ENCODE data around the gene ASNSD1.

ASNSD1 gene

DNA sequence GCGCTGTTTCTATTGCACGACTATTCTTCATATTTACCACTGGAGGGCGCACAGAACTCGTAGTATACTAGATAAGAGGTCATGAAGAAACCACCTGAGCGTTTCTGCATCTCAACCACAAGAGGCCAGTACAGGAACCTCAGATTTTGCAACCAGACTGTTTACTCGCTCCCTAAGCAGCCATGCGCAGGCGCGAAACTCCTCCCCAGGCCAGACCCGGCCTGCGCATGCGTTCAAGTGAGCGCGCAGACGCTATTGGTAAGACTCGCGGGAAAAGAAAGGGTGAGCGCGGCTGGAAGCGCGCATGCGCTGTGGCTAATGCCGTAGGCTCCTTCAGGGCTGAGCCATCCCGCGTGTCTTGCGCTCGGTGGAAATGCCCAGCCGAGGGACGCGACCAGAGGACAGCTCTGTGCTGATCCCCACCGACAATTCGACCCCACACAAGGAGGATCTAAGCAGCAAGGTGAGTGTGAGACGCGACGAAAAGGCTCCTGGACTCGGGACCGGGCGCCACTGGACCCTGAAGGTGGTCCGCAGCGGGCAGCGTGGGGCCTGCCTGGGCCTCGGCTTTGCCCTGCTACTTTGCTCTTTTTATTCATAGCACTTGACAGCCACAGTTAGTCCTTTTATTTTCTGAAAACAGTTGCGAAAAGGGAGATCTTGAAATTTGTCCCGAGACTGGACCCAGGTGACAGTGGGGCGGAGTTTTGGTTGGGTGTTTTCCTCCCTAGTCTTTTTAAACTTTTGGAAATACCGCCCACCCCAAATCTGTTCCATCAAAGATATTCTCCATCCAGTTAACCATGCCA lies at the start of gene ASNSD1:
ASNSD1 (plus strand) TSS at position 312 of the 809 bp plus-strand sequence. CDS start 4,674 bp downstream, outside the sequence.
- DNase-seq (ENCODE audit: low read depth in 2 of 2): peak; percentile 99

DNA sequence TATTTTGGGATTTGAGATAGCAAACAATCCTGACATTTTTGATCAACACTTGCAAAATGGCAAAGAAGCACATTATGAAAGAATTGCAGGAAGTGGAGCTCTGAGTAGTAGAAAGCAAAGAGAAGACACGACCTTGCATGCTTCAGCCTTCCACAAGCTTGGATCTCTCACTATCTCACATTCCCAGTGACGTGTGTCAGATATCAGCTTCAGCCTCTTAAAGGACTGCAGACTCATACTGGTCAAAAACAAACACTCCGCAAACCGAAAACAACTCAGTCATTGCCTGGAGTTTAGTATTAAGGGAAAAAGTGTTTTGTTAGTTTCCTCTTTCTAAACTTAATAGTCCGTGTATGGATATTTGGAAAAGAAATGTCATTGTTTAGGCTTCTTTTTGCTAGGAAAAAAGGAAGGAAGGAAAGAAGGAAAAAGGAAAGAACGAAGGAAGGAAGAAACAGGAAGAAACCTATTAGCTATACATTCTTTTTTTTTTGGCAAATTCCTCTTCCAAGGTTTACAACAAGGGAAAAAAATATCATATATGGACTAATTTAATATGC lies 48.1 kb upstream of the ASNSD1 start:
- DNase-seq (ENCODE audit: low read depth in 2 of 2): peak; percentile 11 to 21

DNA sequence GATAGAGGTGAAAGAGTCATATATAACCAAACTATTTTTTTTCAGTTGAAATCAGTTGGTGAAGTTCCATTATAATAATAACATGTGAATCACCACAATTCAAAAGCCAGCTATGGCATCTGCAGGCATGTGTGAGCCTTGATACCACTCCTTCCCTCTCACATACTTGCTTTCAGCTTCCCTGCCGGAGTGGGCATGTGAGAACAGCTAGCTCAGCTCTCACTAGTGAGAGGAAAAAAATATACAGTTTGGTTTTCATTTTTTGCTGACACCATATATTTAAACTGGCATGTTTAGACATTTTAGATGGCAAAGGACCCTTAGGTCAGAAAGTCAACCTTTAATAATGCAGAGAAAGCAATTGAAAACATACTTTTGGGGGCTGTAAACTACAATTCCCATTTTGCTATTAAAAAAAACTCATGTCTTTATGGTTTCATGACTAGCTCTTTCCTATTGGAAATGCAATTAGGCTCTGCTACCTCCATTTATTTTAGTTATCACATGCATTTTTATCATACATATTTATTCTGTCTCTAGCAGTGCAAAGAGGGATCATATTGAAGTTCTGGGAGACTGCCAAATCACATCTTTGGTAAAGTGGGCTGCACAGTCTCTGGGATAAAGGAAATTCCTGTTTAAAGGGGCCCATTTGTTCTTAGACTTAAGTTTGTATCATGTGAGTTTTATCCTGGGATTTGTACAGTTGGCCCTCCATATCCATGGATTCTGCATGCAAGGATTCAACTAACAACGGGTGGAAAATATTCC lies 47.4 kb upstream of the ASNSD1 start:
- no peak for DNase-seq (ENCODE audit: low read depth in 2 of 2)

DNA sequence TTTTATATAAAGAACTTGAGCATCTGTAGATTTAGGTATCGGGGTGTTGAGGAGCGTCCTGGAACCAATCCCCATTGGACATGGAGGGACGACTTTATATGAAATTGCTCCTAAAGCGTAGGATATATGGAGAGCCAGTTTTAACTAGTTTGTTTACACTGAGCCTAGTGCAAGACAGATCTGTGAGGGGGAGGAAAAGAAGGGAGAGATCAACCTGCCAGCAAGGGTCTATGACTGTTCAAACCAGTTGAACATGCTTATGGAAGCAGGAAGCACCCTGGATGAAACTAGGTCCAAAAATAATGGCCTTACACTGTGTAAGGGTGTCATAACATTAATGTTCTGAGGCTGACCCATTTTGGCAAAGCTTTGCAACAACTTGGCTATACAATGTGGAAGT lies 46.7 kb upstream of the ASNSD1 start:
- DNase-seq (ENCODE audit: low read depth in 2 of 2): no peak

DNA sequence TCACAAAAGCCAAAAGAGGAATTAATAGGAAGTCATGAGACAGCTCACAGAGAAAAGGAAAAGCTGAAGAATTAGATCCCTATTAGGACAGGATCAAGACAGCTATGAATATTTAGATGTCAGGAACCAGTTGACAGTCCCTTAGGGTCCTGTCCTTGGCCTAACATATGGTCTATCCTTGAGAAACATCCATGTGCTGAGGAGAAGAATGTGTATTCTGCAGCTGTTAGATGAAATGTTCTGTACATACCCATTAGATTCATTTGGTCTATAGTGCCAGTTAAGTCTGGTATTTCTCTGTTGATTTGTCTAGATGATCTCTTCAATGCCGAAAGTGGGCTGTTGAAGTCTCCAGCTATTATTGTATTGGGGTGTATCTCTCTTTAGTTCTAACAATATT lies 43.1 kb upstream of the ASNSD1 start:
- DNase-seq (ENCODE audit: low read depth in 2 of 2): no peak

DNA sequence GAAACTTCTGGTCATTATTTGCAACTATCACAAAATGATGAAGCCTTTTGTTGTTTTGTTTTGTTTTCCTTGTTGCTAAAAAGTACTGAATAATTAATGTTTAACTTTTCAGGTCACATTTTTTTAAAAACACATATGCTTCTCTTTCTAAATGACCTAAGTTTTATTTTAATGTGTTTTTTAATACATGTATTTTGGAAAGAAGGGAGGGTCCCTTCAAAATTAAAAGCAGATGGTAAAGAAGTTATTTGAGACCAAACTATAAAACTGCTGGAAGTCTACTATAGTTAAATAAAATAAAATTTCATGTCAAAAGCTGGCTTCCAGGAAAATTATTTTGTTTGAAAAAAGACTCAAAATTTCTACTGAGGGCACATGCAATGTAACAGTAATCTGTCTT lies 39.5 kb upstream of the ASNSD1 start:
- no peak for DNase-seq (ENCODE audit: low read depth in 2 of 2)

DNA sequence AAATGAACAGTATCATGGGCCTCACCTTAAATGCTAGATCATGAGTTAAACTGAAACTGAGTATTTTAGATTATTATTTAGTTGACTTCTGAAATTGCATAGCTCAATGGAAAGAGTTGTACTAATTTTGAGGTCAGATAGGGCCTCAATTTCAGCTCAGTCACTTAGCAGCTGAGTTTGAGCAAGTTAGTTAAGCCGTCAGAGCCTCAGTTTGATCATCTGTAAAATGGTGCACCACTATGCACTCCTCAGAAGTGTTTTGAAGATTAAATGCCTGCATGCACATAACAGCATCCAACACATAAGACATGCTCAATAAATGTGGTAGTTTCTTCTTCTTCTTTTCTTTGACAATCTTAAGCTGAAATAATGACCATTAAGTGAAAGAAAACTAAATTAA lies 38.2 kb upstream of the ASNSD1 start:
- no peak for DNase-seq (ENCODE audit: low read depth in 2 of 2)

DNA sequence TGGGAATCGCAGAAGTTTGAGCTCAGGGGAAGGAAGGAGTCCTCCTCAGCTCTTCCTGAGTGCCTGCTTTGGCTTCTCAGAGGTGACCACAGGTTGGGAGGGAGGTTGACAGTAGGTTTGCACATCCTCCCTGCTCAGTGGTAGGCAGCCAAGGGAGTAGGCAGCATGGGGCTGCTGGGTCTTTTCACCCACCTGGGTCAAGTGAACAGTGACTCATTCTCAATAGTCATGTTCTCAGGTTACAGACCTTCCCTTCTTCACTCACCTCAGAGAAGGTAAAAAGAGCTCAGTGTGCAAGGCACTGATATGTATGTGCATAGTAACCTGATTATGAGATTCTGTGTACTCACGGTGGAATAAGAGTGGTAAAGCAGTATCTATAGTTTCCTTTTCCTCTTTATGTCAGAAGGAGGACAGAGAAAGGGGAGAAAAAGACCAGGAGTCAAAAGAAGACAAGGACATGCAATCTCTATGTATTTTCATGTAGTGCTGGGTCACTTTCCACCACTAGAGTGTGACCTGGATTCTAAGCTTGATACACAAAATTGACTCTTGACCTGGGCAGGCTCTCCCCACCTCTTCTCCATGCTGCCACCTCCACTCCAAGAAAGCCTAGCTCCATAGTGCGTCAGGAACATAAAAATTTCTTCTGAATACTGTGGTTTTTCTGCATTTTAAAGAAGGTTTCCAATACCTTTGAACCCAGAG lies 36.5 kb upstream of the ASNSD1 start:
- no peak for DNase-seq (ENCODE audit: low read depth in 2 of 2)

DNA sequence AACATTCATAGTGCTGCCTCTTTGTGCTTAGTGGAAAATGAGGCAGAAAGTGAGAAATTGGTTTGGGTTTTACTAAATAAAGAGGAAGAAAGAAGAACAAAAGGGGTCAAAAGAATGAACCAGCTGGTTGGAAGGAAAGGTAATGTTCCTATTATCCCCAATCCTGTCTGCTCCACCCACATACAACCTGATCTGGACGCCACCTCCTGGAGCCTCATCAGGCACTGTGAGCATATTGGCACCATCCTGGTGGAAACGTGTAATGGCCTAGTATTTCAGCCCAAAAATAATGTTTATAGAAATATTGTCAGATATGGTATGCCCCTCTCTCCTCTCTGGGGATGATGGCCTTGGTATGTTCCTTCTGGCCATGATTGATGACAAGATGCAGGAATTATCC lies 35.6 kb upstream of the ASNSD1 start:
- DNase-seq (ENCODE audit: low read depth in 2 of 2): no peak

DNA sequence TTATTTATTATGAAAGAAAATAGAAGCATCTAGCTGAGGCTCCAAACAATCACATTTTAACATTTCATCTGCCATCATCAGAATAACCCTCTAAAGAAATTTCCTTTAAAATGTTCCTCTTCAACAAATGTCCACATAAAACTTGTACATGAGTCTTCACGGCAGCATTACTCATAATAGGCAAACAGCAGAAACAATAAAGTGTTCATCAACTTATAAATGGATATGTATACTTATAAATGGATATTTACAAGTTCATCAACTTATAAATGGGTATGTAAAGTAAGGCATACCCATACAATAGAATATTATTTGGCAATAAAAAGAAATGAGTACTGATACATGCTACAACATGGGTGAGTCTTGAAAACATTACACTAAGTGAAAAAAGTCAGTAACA lies 33.5 kb upstream of the ASNSD1 start:
- no peak for DNase-seq (ENCODE audit: low read depth in 2 of 2)

DNA sequence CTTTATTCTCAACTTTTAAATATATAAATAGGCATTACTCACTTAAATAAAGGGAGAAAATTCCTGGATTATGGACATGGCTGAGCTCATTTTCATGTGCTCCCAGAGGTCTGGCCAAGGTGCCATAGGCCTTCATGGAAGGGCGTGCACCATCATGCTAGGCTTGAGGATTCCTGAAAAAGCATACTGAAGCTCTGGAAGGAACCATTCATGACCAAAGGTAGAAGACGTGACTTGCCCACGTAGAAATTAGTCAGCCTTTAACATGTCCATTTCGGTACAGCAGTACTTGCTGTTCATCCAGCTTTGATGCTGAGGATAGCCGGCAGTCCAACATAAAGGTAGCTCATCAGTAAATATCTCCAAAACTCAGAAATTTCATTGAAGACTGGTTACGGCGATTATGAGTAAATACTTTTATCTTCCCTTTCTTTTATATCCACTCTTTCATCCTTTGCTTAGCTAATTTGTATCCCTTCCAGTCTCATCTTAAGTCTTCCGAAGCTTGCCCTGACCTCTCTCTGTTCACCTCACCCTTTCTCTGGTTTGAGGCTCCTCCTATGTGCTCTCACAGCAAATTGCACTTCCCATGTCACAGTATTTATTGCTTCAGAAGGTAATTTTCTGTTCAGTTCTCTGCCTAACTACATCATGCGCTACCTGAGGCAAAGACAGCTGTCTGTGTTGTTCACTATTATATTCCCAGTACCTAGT lies 32.3 kb upstream of the ASNSD1 start:
- no peak for DNase-seq (ENCODE audit: low read depth in 2 of 2)

DNA sequence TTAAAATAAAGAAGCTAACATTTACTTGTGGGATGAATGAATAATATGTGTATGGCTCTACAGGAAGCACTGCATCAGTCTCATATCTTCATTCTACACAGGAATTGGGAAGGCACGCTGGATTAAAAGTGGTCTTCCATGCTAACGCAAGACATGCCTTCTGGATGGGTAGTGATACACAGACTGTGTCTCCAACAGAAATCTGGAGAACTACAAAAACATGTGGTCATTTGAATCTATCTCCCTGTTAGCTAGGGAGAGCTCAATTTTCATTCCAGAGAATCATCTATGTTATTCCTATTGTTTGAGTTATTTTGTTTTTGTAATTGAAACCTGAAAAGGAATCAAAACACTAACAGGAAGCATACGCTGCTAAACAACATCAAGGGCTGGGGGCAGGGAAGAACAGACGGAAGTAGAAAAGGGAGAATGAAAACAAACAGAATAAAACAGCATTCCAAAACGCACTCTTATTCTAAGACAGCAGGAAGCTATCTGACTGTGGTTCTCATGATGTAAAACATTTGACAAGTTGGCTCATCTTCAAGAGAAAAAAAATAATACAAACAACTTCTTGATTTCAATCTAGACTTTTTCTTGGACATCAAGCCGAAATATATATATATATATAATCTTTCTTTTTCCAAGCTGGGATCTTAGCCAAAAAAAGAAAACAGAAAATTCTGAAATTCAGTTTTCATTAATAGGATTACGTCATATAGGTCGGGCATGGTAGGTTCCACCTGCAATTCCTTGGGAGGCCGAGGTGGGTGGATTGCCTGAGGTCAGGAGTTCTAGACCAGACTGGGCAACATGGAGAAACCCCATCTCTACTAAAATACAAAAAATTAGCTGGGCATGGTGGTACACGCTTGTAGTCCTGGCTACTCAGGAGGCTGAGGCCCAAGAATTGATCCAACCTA lies 31.5 kb upstream of the ASNSD1 start:
- DNase-seq (ENCODE audit: low read depth in 2 of 2): no peak

DNA sequence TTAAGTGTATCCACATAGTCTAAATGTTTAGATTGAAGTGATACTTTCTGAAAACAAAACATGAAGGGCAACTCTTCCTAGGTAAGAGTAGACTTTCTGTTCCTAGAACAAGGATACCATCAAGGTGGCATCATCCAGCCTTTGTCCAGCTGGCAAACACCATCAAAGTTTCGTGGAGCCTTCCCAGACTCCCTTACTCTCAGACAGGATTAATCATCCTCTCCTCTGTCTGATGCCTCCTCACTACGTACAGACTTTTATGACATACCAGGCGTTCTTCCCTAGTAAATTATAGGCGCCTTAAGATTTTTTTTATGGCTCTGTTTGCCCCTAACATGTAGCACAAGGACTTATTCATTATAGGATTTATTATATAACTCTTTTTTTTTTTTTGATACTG lies 29.4 kb upstream of the ASNSD1 start:
- DNase-seq (ENCODE audit: low read depth in 2 of 2): no peak

DNA sequence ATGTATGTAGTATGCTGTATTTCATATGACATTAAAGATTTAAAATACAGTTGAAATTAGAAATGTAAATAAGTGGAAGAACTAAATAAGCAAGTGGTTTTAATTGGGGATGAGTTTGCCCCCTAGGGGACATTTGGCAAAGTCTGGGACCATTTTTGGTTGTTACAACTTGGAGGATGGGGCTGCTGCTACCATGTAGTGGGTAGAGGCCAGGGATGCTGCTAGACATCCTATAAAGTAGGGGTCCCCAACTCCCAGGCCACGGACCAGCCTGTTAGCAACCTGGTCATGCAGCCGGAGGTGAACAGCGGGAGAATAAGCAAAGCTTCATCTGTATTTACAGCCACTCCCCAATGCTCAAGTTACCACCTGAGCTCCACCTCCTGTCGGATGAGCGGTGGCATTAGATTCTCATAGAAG lies 27.9 kb upstream of the ASNSD1 start:
- DNase-seq (ENCODE audit: low read depth in 2 of 2): no peak

DNA sequence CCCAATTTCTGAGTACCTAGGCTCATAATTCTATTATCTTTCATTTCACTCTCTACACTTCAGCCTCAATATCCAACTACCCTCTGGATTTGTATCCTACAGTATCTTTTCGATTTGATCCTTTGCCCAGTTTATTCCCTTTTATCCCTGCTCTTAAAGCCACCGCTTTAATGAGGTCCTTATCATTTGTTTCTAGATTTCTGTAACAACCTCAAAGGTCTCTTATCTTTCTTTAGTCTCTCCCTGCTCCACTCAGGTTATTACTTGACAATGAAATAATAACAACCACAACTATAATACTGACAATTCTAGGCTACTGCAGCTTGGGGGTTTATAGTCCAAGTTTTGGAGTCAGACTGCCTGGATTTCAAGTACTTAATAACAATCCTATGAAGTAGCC lies 25.9 kb upstream of the ASNSD1 start:
- DNase-seq (ENCODE audit: low read depth in 2 of 2): no peak

DNA sequence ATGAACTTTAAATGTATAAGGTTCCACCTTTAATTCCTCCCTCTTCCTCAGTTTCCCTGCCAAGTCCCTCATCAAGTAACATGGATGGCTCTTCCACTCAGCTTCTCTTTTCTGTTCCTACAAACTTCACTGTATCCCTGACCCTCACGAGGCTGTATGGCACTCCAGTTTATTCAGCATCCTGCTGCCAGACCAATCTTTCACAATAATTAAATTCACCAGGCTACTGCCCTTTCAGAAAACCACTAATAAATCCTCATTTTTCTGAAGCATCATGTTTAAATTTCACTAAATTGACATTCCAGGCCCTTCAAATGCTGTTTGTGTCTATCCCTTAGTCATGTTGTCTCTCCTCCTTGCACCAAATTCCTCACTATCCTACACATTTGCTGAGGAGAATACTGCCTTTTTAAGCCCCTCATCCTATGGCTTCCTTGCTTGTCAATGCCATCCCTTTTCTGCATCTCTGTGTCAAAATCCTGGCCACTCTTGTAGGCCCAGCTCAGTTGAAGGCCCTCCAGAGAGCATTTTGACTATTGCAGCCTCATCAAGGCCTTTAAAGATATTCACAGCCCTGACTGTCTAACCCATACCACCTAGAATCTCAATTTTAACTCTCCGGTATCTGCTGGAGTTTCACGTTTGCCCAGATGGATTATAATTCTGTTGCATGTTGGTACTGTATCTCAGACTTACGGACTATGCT lies 22.8 kb upstream of the ASNSD1 start:
- no peak for DNase-seq (ENCODE audit: low read depth in 2 of 2)

DNA sequence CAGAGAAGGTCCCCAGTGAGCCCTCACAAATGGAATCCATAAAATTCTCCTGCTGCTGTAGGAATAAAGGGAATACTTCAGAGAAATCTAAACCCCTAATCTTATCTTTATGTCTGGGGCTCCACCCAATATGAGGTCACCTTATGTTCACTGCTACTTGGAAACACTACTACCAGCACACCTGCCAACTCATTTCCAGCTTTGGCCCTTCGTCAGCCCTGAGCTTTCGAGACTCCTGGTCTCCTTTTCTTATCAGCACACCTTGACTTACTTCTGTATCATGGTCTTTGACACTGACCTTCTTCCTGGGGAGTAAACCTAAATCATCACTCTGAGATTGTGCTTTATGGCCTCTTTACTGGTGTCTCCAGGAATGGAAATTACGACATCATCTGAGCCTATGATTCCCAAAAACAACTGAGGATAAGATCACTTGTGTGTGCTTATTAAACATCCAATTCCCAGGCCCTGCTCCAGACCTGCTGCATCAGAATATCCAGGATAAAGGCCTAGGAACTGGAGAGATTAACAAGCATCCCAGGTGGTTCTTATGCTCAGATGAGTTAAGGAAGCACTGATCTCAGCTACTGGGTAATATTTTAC lies 22.2 kb upstream of the ASNSD1 start:
- DNase-seq (ENCODE audit: low read depth in 2 of 2): no peak

DNA sequence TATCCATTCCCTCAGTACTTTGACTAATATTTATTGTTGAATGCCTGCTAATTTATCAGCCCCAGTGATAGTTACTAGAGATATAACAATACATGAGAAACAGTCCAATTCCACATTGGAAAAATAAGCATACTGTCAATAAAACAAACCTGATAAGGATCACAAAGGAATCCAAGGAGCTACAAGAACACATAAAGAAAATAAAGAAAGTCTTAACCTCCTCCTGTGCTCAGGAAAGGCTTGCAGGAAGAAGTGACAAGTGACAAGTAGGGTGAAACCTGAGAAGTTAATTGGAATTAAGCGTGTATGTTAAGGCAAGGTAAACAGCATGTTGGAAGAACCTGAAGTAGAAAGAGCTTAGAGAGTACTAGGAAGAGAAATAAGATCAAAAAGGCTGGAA lies 20.3 kb upstream of the ASNSD1 start:
- DNase-seq (ENCODE audit: low read depth in 2 of 2): no peak

DNA sequence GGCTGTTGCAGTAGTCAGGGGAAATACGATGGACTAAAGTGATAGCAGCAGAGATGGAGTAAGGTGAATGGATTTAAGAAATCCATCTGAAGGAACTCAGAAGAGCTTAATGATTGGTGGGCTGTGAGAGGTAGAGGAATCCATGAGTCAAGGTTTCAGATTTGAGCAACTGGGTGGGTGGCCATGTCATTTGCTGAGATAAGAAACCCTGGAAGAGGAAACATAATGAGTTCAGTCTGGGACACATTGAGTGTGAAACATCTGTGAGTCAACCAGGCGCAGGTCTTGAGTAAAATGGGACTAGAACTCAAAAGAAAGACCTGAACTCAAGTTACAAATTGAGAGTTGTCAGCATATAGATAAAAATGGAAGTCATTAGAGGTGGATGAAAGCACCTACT lies 19.7 kb upstream of the ASNSD1 start:
- DNase-seq (ENCODE audit: low read depth in 2 of 2): no peak

Measured in fibroblast of skin of left biceps (primary cell).